ENCODE data around the gene SMARCAL1.

SMARCAL1 gene

GRCh38 chr2:216477283-216478035 lies 65.2 kb downstream of the SMARCAL1 start:
- DNase-seq = peak; percentile 28 to 32

DNA sequence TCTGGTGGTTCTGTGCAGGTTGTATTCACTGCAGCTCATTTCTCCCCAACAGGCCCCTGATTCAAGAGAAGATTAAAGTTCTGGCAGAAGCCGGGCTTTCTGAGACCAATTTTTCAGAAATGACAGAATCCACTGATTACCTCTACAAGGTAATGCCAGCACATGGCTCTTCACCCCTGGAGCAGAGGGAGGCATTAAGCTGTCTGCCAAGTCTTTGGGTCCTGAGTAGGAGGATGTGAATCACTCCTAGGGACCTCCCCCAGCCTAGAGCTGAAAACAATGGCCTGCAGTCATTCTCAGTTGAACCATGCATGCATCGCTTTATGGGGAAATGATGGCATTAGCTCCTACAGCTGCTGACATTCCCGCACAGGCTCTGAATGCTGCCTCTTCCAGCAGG lies 65.9 kb downstream of the SMARCAL1 start:
- peak; percentile 15 to 32 for DNase-seq

- DNase-seq = no peak
These were observed 66.5 kb downstream of the SMARCAL1 start for GRCh38 chr2:216478791-216479190.

- no peak for DNase-seq
These were observed 67.9 kb downstream of the SMARCAL1 start for GRCh38 chr2:216480221-216480620.

DNA sequence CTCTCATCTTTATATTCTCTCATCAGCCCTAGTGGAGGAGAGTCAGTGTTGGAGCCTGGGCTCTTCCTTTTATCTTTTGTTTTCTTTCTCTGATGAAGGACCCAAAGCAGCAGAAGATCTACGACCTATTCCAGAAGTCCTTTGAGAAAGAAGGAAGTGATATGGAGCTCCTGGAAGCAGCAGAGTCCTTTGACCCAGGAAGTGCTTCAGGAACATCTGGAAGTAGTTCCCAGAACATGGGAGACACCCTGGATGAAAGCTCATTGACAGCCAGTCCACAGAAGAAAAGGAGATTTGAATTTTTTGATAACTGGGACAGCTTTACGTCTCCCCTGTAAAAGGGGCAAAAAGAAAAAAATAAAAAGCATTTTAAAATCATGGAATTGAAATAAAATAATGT lies 70.4 kb downstream of the SMARCAL1 start:
- no peak for DNase-seq

DNA sequence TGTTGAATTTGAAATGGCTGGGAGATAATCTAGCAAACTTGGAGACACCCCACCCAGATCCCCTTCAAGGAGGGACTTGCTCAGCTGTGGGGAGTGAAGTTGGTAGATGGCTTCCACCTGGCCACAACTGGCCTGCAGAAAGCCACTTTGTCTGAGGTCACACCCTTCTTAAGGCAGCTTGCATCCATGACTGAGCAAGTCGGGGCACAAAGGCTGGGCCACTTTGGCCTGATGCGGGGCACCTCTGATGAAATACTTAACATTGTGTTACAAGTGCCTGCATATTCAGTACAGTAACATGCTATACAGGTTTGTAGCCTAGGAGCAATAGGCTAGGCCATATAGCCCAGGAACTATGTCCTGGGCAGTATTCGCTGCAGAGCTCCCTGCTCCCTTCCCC lies 73.0 kb downstream of the SMARCAL1 start:
- DNase-seq = no peak

- DNase-seq = no peak
These were observed 73.5 kb downstream of the SMARCAL1 start for GRCh38 chr2:216485745-216486144.

GRCh38 chr2:216486271-216486670 lies 74.0 kb downstream of the SMARCAL1 start:
- no peak for DNase-seq

- DNase-seq = peak; percentile 78 to 85
These were observed 74.4 kb downstream of the SMARCAL1 start for GRCh38 chr2:216486708-216487107.

GRCh38 chr2:216490061-216490460 lies 77.8 kb downstream of the SMARCAL1 start:
- DNase-seq = peak; percentile 32 to 44

- DNase-seq = peak; percentile 59 to 66
These were observed 79.7 kb downstream of the SMARCAL1 start for GRCh38 chr2:216491793-216492596.

- no peak for DNase-seq
These were observed 80.5 kb downstream of the SMARCAL1 start for GRCh38 chr2:216492597-216493333.

GRCh38 chr2:216493334-216493685 lies 81.0 kb downstream of the SMARCAL1 start:
- no peak for DNase-seq

DNA sequence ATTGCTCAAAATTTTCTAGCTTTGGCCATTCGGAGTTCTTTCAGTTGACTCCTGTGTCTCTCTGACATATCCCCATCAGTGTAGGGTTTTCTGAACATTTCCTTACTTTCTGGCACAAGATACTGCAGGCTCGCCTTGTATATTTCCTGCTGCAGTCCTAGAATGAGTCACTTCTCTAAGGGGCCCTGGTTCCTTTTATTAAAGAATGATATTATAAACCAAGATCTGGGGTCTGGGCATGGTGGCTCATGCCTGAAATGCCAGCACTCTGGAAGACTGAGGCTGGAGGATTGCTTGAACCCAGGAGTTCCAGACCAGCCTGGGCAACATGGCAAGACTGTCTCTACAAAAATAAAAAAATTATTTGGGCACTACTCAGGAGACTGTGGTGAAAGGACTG lies 83.4 kb downstream of the SMARCAL1 start:
- DNase-seq = peak; percentile 54 to 62

DNA sequence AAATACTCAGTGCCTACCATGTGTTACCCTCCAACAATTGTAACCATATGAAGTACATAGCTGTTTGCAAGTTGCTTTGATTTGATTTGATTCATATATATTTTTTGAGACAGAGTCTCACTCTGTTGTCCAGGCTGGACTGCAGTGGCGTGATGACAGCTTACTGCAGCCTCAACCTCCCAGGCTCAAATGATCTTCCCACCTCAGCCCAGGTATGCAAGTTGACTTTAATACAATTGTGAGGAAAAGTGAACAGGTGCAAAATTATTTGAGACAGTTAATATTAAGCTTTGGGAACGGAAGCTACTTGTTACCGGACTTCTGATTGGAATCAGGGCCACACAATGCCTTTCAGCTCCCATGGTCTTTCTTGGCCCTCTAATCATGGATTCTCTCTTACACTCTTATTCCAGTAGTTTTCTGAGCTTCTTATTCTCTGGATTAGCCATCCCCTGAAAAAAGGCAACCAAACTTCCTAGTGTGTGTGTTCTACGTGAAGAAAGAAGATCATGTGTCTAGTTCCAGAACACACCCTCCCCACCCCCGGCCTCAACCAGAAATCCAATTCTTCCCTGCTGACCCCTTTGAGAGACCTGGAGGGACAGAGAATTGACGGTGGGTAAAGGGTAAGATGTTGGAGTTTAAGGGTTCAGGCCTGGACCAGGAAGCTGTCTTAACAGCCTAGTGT lies 85.2 kb downstream of the SMARCAL1 start:
- DNase-seq = no peak

GRCh38 chr2:216498070-216498378 lies 85.7 kb downstream of the SMARCAL1 start:
- no peak for DNase-seq

DNA sequence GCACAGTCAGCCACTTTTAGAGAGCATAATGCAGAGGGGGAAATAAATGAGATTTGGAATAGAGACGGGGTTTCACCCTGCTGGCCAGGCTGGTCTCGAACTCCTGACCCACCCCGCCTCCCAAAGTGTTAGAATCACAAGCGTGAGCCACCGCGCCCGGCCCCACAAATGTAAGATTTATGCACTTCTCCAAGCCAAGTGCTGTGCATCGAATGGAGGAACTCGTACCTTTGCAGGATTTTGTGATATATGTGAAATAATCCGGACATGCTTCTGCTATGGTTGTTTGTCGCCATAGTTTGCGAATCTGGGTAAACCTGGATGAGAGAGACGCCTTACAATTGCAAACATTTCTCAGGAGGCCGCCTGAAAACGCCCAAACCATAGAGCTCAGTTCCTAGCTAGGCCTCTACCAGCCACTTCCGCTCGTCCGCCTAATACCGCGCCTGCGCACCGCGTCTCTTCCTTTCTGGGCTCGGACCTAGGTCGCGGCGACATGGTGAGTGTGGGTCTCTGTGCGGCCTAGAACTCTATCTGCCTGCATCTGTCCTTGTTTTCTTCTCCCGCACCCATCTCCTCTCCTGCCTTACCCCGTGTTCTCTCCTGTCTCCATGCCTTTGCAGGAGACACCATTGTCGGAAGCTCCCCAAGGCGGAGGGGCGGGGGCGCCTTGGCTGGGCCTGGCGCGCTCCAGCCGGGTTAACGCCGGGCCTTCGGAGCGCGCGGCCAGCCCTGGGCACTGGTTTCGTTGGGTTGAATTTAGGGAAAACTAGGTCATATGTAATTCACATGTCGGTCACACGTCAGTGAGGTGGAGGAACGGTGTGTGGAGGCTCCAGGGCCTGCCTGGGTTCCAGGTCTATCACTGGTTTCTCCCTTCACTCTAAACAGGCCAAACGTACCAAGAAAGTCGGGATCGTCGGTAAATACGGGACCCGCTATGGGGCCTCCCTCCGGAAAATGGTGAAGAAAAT lies 86.4 kb downstream of the SMARCAL1 start, which contains the start of gene RPL37A:
TSS of gene RPL37A (plus strand) at position 466 of the 974 bp plus-strand sequence. CDS start at position 497, 31 bp downstream.
- peak; percentile 84 for DNase-seq

- DNase-seq = no peak
These were observed 87.4 kb downstream of the SMARCAL1 start for GRCh38 chr2:216499641-216500218.

- DNase-seq = no peak
These were observed 88.3 kb downstream of the SMARCAL1 start for GRCh38 chr2:216500572-216500971.

DNA sequence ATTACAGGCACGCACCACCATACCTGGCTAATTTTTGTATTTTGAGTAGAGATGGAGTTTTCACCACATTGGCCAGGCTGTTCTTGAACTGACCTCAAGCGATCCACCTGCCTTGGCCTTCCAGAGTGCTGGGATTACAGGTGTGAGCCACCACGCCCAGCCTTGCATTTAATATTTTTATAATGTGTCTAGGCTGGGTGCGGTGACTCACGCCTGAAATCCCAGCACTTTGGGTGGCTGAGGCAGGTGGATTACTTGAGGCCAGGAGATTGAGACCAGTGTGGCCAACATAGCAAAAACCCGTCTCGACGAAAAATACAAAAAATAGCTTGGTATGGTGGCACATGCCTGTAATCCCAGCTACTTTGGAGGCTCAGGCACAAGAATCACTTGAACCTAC lies 89.6 kb downstream of the SMARCAL1 start:
- no peak for DNase-seq

Data from Kasumi-1 (cell line).